Measurements from ENCODE around the gene ARHGEF26. TPM values are rescaled to one million over a fixed set of nuclear protein-coding genes. Genes with fewer than 3 reads are reported as not detected.

ARHGEF26 gene
- total RNA-seq, 2 experiments from 2014 or later = 0.08 TPM; not detected in 1

GRCh38 chr3:154254527-154254926 is 133.3 kb downstream of the ARHGEF26 start:
- Histone ChIP-seq H3K27me3 (ENCODE audit: control insufficient read depth in 1 of 2, insufficient read depth in 2 of 2, low read length in 2 of 2) (no peaks in the 10 kb centered on the region), H3K4me1 (ENCODE audit: insufficient read depth, low read length) (no peaks in the 10 kb centered on the region), H3K27ac (ENCODE audit: low read depth in 1 of 2, low read length in 2 of 2) (no peak overlapping the region), H3K9me3 (ENCODE audit: control insufficient read depth in 1 of 2, insufficient read depth in 1 of 2, low read length in 2 of 2) (no peaks in the 10 kb centered on the region), H3K36me3 (ENCODE audit: insufficient read depth, low read length) (peaks cover 63% of the 10 kb centered on the region), H3K4me3 (ENCODE audit: low read length) (no peak overlapping the region)
- intact Hi-C loops (cut with DNase I, micrococcal nuclease) = loop anchor here in 1 of 2 experiments (5.0 kb wide), 1 partner anchor 1227 kb away; no protein-coding TSS in a partner anchor
- ATAC-seq (ENCODE audit: poor library complexity) (no peak), DNase-seq (no peak)
- H3K4me1 Mint-ChIP-seq (ENCODE audit: low read depth) = peaks cover 5% of the 10 kb centered on the region
- no peak overlapping the region for H3K4me3 Mint-ChIP-seq
- H3K9me3 Mint-ChIP-seq = no peaks in the 10 kb centered on the region
- ChIA-PET CTCF (interaction anchor here (1.3 kb wide), 1 partner anchor 19 kb away, joined by 3 read pairs; no protein-coding TSS in a partner anchor), POLR2A (no interaction called here)
- H3K27ac Mint-ChIP-seq = no peak overlapping the region
- no peak for TF ChIP-seq CTCF (IDR thresholded peaks at IDR 0.05)
- H3K36me3 Mint-ChIP-seq (ENCODE audit: low read depth) = peaks cover 80% of the 10 kb centered on the region
- no peaks in the 10 kb centered on the region for H3K27me3 Mint-ChIP-seq

GRCh38 chr3:154273381-154273780 is 152.2 kb downstream of the ARHGEF26 start:
- Histone ChIP-seq H3K27me3 (ENCODE audit: control insufficient read depth in 1 of 2, insufficient read depth in 2 of 2, low read length in 2 of 2) (no peaks in the 10 kb centered on the region), H3K9me3 (ENCODE audit: control insufficient read depth in 1 of 2, insufficient read depth in 1 of 2, low read length in 2 of 2) (peaks cover 0 to 3% of the 10 kb centered on the region in 2 experiments), H3K27ac (ENCODE audit: low read depth in 1 of 2, low read length in 2 of 2) (no peak overlapping the region), H3K36me3 (ENCODE audit: insufficient read depth, low read length) (peaks cover 70% of the 10 kb centered on the region), H3K4me3 (ENCODE audit: low read length) (no peak overlapping the region), H3K4me1 (ENCODE audit: insufficient read depth, low read length) (no peaks in the 10 kb centered on the region)
- H3K27me3 Mint-ChIP-seq = no peaks in the 10 kb centered on the region
- DNase-seq = no peak
- no peak for TF ChIP-seq CTCF (IDR thresholded peaks at IDR 0.05)
- intact Hi-C loops (cut with DNase I, micrococcal nuclease) = loop anchor here in 1 of 2 experiments (5.0 kb wide), 1 partner anchor 39 kb away; no protein-coding TSS in a partner anchor
- peaks cover 93% of the 10 kb centered on the region for H3K36me3 Mint-ChIP-seq (ENCODE audit: low read depth)
- peaks cover 4% of the 10 kb centered on the region for H3K4me1 Mint-ChIP-seq (ENCODE audit: low read depth)
- H3K27ac Mint-ChIP-seq = no peak overlapping the region
- no peak overlapping the region for H3K4me3 Mint-ChIP-seq
- POLR2A ChIA-PET = no interaction called here
- H3K9me3 Mint-ChIP-seq = peaks cover 3% of the 10 kb centered on the region
- ATAC-seq (ENCODE audit: poor library complexity) = no peak
- CTCF ChIA-PET = interaction anchor here (1.1 kb wide), 1 partner anchor 18 kb away, joined by 3 read pairs; no protein-coding TSS in a partner anchor

- Histone ChIP-seq H3K27me3 (ENCODE audit: control insufficient read depth in 1 of 2, insufficient read depth in 2 of 2, low read length in 2 of 2) (no peaks in the 10 kb centered on the region), H3K36me3 (ENCODE audit: insufficient read depth, low read length) (peaks cover 80% of the 10 kb centered on the region), H3K27ac (ENCODE audit: low read depth in 1 of 2, low read length in 2 of 2) (no peak overlapping the region), H3K4me3 (ENCODE audit: low read length) (no peak overlapping the region), H3K9me3 (ENCODE audit: control insufficient read depth in 1 of 2, insufficient read depth in 1 of 2, low read length in 2 of 2) (peaks cover 0 to 3% of the 10 kb centered on the region in 2 experiments), H3K4me1 (ENCODE audit: insufficient read depth, low read length) (no peaks in the 10 kb centered on the region)
- POLR2A ChIA-PET = no interaction called here
- CTCF ChIA-PET = no interaction called here
- TF ChIP-seq CTCF (IDR thresholded peaks at IDR 0.05) = no peak
- Mint-ChIP-seq H3K27ac (peak overlapping the region; percentile 74), H3K27me3 (no peaks in the 10 kb centered on the region), H3K4me1 (ENCODE audit: low read depth) (peaks cover 4% of the 10 kb centered on the region), H3K36me3 (ENCODE audit: low read depth) (peaks cover 93% of the 10 kb centered on the region), H3K9me3 (no peaks in the 10 kb centered on the region), H3K4me3 (no peak overlapping the region)
- intact Hi-C loops (cut with DNase I, micrococcal nuclease) = loop anchor here in 1 of 2 experiments (5.0 kb wide), 1 partner anchor 38 kb away; no protein-coding TSS in a partner anchor
- no peak for ATAC-seq (ENCODE audit: poor library complexity)
- DNase-seq = no peak
Measured at GRCh38 chr3:154274348-154274747, 153.2 kb downstream of the ARHGEF26 start.

Measured in CD4-positive, alpha-beta T cell (primary cell).